Lower leg skin (tissue), 4 donors: ENCODE data around the gene DNAAF8. TPM values are rescaled to one million over a fixed set of nuclear protein-coding genes. Genes with fewer than 3 reads are reported as not detected.

Source experiments
- DNase-seq, 2 donors: peaks; one replicate each; pipeline ENCODE4 v3.0.0-alpha.2; 2019; ENCODE audit warnings: low spot score in 2 of 2
- H3K4me3 ChIP-seq: fragments of 200-600 bp; sonication (generic); 2 replicates; pipeline ENCODE4 v1.5.1; 2017; ENCODE audit warnings: mild to moderate bottlenecking, low read depth; ENCODE audit not compliant: poor library complexity, severe bottlenecking
- CTCF ChIP-seq, 3 donors: fragments of 450-650 bp; IDR thresholded peaks; one replicate each; pipeline ENCODE4 v1.5.1; 2016; ENCODE audit warnings: antibody characterized with exemption in 3 of 3, mild to moderate bottlenecking in 3 of 3, moderate library complexity in 2 of 3
- POLR2A ChIP-seq, 2 donors: fragments of 450-650 bp; IDR thresholded peaks; one replicate each; pipeline ENCODE4 v1.6.1; 2016 to 2017; ENCODE audit warnings: antibody characterized with exemption in 2 of 2, mild to moderate bottlenecking in 1 of 2, moderate library complexity in 1 of 2
- WGBS, 2 donors: methylation state at CpG; one replicate each; pipeline ENCODE4 v1.1.5; 2018; 5-methylcytosine and 5-hydroxymethylcytosine counted together
- intact Hi-C: fragments of 100-400 bp; cut with DNase I; formaldehyde crosslinking; loops from one replicate; pipeline ENCODE4 v1.15.0; 2023; ENCODE audit warnings: low total_unique reads
- total RNA-seq, 4 donors: library from RNA; depleted of rRNA; stranded (reverse); fragments of >200 nt; gene quantifications; one replicate each; pipeline ENCODE4 v1.1.0, GENCODE V29; 2016

DNAAF8 gene
- total RNA-seq, 4 donors from 2014 or later, result 0.16 to 1.4 TPM; not detected in 2

GRCh38 chr16:4745274-4745569, 10.9 kb downstream of the DNAAF8 start:
- 86 to 90% methylated on average over 3 of the region's 3 CpGs for WGBS, 2 donors

GRCh38 chr16:4746215-4746614, 11.9 kb downstream of the DNAAF8 start:
- no peak overlapping the region for H3K4me3 ChIP-seq
- DNase-seq, result no peak
- 85 to 92% methylated on average over 8 of the region's 8 CpGs for WGBS, 2 donors
- intact Hi-C loops, result no loop called here
- TF ChIP-seq CTCF (IDR thresholded peaks at IDR 0.05) (no peak), POLR2A (IDR thresholded peaks at IDR 0.05) (no peak)

More at GRCh38 chr16:4745274-4745569, 10.9 kb downstream of the DNAAF8 start:
- TF ChIP-seq CTCF (IDR thresholded peaks at IDR 0.05) (no peak), POLR2A (IDR thresholded peaks at IDR 0.05) (no peak)
- DNase-seq, result no peak
- no peak overlapping the region for H3K4me3 ChIP-seq
- intact Hi-C loops, result no loop called here

- no peak overlapping the region for H3K4me3 ChIP-seq
- intact Hi-C loops, result no loop called here
- 29 to 43% methylated on average over 13 of the region's 15 CpGs for WGBS, 2 donors
- TF ChIP-seq CTCF (IDR thresholded peaks at IDR 0.05) (no peak), POLR2A (IDR thresholded peaks at IDR 0.05) (no peak)
- DNase-seq, result no peak
Observed at GRCh38 chr16:4746991-4747574, 12.7 kb downstream of the DNAAF8 start.

GRCh38 chr16:4747906-4748681, 13.8 kb downstream of the DNAAF8 start:
- intact Hi-C loops, result no loop called here
- 69 to 71% methylated on average over 14 of the region's 14 CpGs for whole genome bisulfite sequencing, 2 donors
- no peak for DNase-seq
- TF ChIP-seq CTCF (IDR thresholded peaks at IDR 0.05) (no peak), POLR2A (IDR thresholded peaks at IDR 0.05) (no peak)
- no peak overlapping the region for H3K4me3 ChIP-seq

GRCh38 chr16:4748682-4749411, 14.5 kb downstream of the DNAAF8 start:
- intact Hi-C loops, result no loop called here
- H3K4me3 ChIP-seq, result no peak overlapping the region
- TF ChIP-seq POLR2A (IDR thresholded peaks at IDR 0.05) (no peak), CTCF (IDR thresholded peaks at IDR 0.05) (no peak)
- WGBS, 2 donors, result 86 to 89% methylated on average over 12 to 16 of the region's 16 CpGs
- no peak for DNase-seq
